Esophagus muscularis mucosa (tissue), 4 donors: ENCODE results near the gene PTPRD. TPM values are rescaled to one million over a fixed set of nuclear protein-coding genes. Genes with fewer than 3 reads are reported as not detected.

ENCODE experiments used
- DNase-seq: peaks from one replicate; pipeline ENCODE4 v3.0.0-alpha.2; 2017; ENCODE audit errors: extremely low spot score
- H3K27ac ChIP-seq, 4 donors: fragments of 200-600 bp; sonication (generic); replicated peaks in 1 of 4; 1 replicate in 3 of 4; 2 replicates in 1 of 4; pipeline ENCODE4 v1.5.1; 2016 to 2019; ENCODE audit warnings: mild to moderate bottlenecking in 1 of 4
- H3K27me3 ChIP-seq, 4 donors: fragments of 200-600 bp; sonication (generic); one replicate each; pipeline versions ENCODE4 v1.5.1 to v1.6.0; 2016 to 2019
- H3K36me3 ChIP-seq, 4 donors: fragments of 200-600 bp; sonication (generic); one replicate each; pipeline ENCODE4 v1.5.1; 2016 to 2019
- H3K4me1 ChIP-seq, 4 donors: fragments of 200-600 bp; sonication (generic); one replicate each; pipeline ENCODE4 v1.5.1; 2016 to 2019
- H3K4me3 ChIP-seq, 4 donors: fragments of 200-600 bp; sonication (generic); 1 replicate in 2 of 4; 2 replicates in 2 of 4; pipeline ENCODE4 v1.5.1; 2016 to 2019; ENCODE audit warnings: mild to moderate bottlenecking in 4 of 4, moderate library complexity in 1 of 4
- H3K9me3 ChIP-seq, 4 donors: fragments of 200-600 bp; sonication (generic); 1 replicate in 3 of 4; 2 replicates in 1 of 4; pipeline ENCODE4 v1.5.1; 2016 to 2019
- CTCF ChIP-seq, 3 experiments: fragments of 200-600 bp in 2 of 3; fragments of 450-650 bp in 1 of 3; sonication (generic) in 2 of 3; IDR thresholded peaks; one replicate each; pipeline ENCODE4 v1.5.1; 2017 to 2019; ENCODE audit warnings: antibody characterized with exemption in 3 of 3, mild to moderate bottlenecking in 2 of 3, moderate library complexity in 1 of 3
- EP300 ChIP-seq: sonication (generic); formaldehyde crosslinking; IDR thresholded peaks from one replicate; pipeline ENCODE4 v1.6.1; 2017; ENCODE audit warnings: antibody characterized with exemption
- POLR2A ChIP-seq: fragments of 450-650 bp; IDR thresholded peaks from one replicate; pipeline ENCODE4 v1.6.1; 2017; ENCODE audit warnings: antibody characterized with exemption, moderate library complexity, mild to moderate bottlenecking, low read depth
- POLR2AphosphoS5 ChIP-seq, 2 donors: sonication (generic); formaldehyde crosslinking; IDR thresholded peaks; one replicate each; pipeline ENCODE4 v1.6.1; 2017; ENCODE audit warnings: antibody characterized with exemption in 2 of 2
- WGBS: methylation state at CpG from one replicate; pipeline ENCODE4 v1.1.5; 2018; 5-methylcytosine and 5-hydroxymethylcytosine counted together
- intact Hi-C: fragments of 100-400 bp; cut with DNase I; formaldehyde crosslinking; loops from one replicate; pipeline ENCODE4 v1.15.1; 2023
- total RNA-seq, 4 donors: library from RNA; depleted of rRNA; stranded (reverse); fragments of >200 nt; gene quantifications; one replicate each; pipeline versions ENCODE4 v1.1.0 to v1.2.1, GENCODE V29; 2016

PTPRD gene
- total RNA-seq, 4 donors from 2014 or later, result 4.1 to 6.6 (median 5.0) TPM

- no peak for TF ChIP-seq CTCF (IDR thresholded peaks at IDR 0.05)
- no peak for TF ChIP-seq POLR2AphosphoS5 (IDR thresholded peaks at IDR 0.05)
- no peak for TF ChIP-seq EP300
- no peak for TF ChIP-seq POLR2A
- Histone ChIP-seq H3K9me3 (no peaks in the 10 kb centered on the region), H3K36me3 (no peaks in the 10 kb centered on the region), H3K27me3 (no peaks in the 10 kb centered on the region), H3K27ac (no peak overlapping the region), H3K4me3 (no peak overlapping the region), H3K4me1 (no peaks in the 10 kb centered on the region)
- intact Hi-C loops, result no loop called here
- 70% methylated on average over 4 of the region's 4 CpGs for WGBS
- DNase-seq, result no peak
These were observed 1917.7 kb downstream of the PTPRD start for GRCh38 chr9:8694983-8695588.

- WGBS, result 85% methylated on average over 6 of the region's 6 CpGs
- Histone ChIP-seq H3K27me3 (no peaks in the 10 kb centered on the region), H3K4me3 (no peak overlapping the region), H3K27ac (no peak overlapping the region), H3K9me3 (no peaks in the 10 kb centered on the region), H3K36me3 (no peaks in the 10 kb centered on the region), H3K4me1 (no peaks in the 10 kb centered on the region)
- DNase-seq, result no peak
- TF ChIP-seq CTCF (IDR thresholded peaks at IDR 0.05), result no peak
- no peak for TF ChIP-seq POLR2A
- TF ChIP-seq POLR2AphosphoS5 (IDR thresholded peaks at IDR 0.05), result no peak
- no peak for TF ChIP-seq EP300
- intact Hi-C loops, result no loop called here
These were observed 1919.3 kb downstream of the PTPRD start for GRCh38 chr9:8693464-8693863.

- Histone ChIP-seq H3K27ac (no peak overlapping the region), H3K4me1 (no peaks in the 10 kb centered on the region), H3K4me3 (no peak overlapping the region), H3K36me3 (no peaks in the 10 kb centered on the region), H3K9me3 (no peaks in the 10 kb centered on the region), H3K27me3 (no peaks in the 10 kb centered on the region)
- WGBS, result 88% methylated on average over 2 of the region's 2 CpGs
- TF ChIP-seq EP300 (no peak), CTCF (IDR thresholded peaks at IDR 0.05) (no peak), POLR2A (no peak)
- DNase-seq, result no peak
- intact Hi-C loops, result no loop called here
These were observed 1926.3 kb downstream of the PTPRD start for GRCh38 chr9:8686516-8686915.

GRCh38 chr9:8685825-8686224, 1927.0 kb downstream of the PTPRD start:
- WGBS, result 84% methylated on average over 3 of the region's 3 CpGs
- H3K4me3 ChIP-seq, result no peak overlapping the region
- intact Hi-C loops, result no loop called here
- no peaks in the 10 kb centered on the region for H3K9me3 ChIP-seq
- no peak for TF ChIP-seq EP300
- no peak for TF ChIP-seq POLR2A
- TF ChIP-seq POLR2AphosphoS5 (IDR thresholded peaks at IDR 0.05), result no peak
- no peak for TF ChIP-seq CTCF (IDR thresholded peaks at IDR 0.05)
- no peak overlapping the region for H3K27ac ChIP-seq
- DNase-seq, result no peak
- no peaks in the 10 kb centered on the region for H3K4me1 ChIP-seq
- H3K27me3 ChIP-seq, result no peaks in the 10 kb centered on the region
- H3K36me3 ChIP-seq, result no peaks in the 10 kb centered on the region
